ENCODE data around the gene GNAT3. TPM values are rescaled to one million over a fixed set of nuclear protein-coding genes. Genes with fewer than 3 reads are reported as not detected.
A peak's percentile ranks its signal among the peaks of the same experiment; 100 is the strongest.

Gene GNAT3
- total and polyA plus RNA-seq, 2 experiments from 2014 or later = not detected

GRCh38 chr7:80505900-80506500 is 5.9 kb downstream of the GNAT3 start:
- TF ChIP-seq CTCF (IDR thresholded peaks at IDR 0.05; ENCODE audit: poor library complexity) (no peak), EZH2 (IDR thresholded peaks at IDR 0.05; ENCODE audit: borderline replicate concordance) (no peak), EZH2phosphoT487 (IDR thresholded peaks at IDR 0.05; ENCODE audit: low read depth, severe bottlenecking, unreplicated experiment) (no peak)
- Histone ChIP-seq H2AFZ (no peak overlapping the region), H3K27me3 (no peaks in the 10 kb centered on the region), H3K9me3 (ENCODE audit: low read depth) (no peaks in the 10 kb centered on the region), H3K4me1 (ENCODE audit: insufficient read depth) (no peaks in the 10 kb centered on the region), H3K79me2 (no peaks in the 10 kb centered on the region), H3K4me3 (no peak overlapping the region), H3K4me2 (no peak overlapping the region), H3K9me2 (replicated peaks; ENCODE audit: insufficient read depth) (no peaks in the 10 kb centered on the region), H4K20me1 (ENCODE audit: insufficient read depth, poor library complexity, severe bottlenecking) (no peaks in the 10 kb centered on the region), H3K36me3 (replicated peaks; ENCODE audit: insufficient read depth, low read depth) (no peaks in the 10 kb centered on the region), H3K27ac (no peak overlapping the region)
- no peak for DNase-seq (ENCODE audit: low spot score)
- 88% methylated on average over 7 of the region's 7 CpGs for WGBS (ENCODE audit: low lambda C conversion rate, missing lambda C conversion rate)

GRCh38 chr7:80500325-80500724 is 11.5 kb downstream of the GNAT3 start:
- H3K9me2 ChIP-seq (replicated peaks; ENCODE audit: insufficient read depth) = no peaks in the 10 kb centered on the region
- no peaks in the 10 kb centered on the region for H3K9me3 ChIP-seq (ENCODE audit: low read depth)
- H2AFZ ChIP-seq = no peak overlapping the region
- peaks cover 4% of the 10 kb centered on the region for H3K4me1 ChIP-seq (ENCODE audit: insufficient read depth)
- H3K4me3 ChIP-seq = no peak overlapping the region
- H3K36me3 ChIP-seq (replicated peaks; ENCODE audit: insufficient read depth, low read depth) = no peaks in the 10 kb centered on the region
- no peak for DNase-seq (ENCODE audit: low spot score)
- H3K27ac ChIP-seq = no peak overlapping the region
- no peaks in the 10 kb centered on the region for H3K27me3 ChIP-seq
- 97% methylated on average over 1 of the region's 1 CpG for WGBS (ENCODE audit: low lambda C conversion rate, missing lambda C conversion rate)
- H3K79me2 ChIP-seq = no peaks in the 10 kb centered on the region
- H4K20me1 ChIP-seq (ENCODE audit: insufficient read depth, poor library complexity, severe bottlenecking) = no peaks in the 10 kb centered on the region
- TF ChIP-seq EZH2phosphoT487 (IDR thresholded peaks at IDR 0.05; ENCODE audit: low read depth, severe bottlenecking, unreplicated experiment) = no peak
- TF ChIP-seq CTCF (IDR thresholded peaks at IDR 0.05; ENCODE audit: poor library complexity) = no peak
- TF ChIP-seq EZH2 (IDR thresholded peaks at IDR 0.05; ENCODE audit: borderline replicate concordance) = no peak
- no peak overlapping the region for H3K4me2 ChIP-seq

GRCh38 chr7:80499350-80499953 is 12.4 kb downstream of the GNAT3 start:
- H2AFZ ChIP-seq = peak overlapping the region; percentile 15
- peak; percentile 75 for DNase-seq (ENCODE audit: low spot score)

More at GRCh38 chr7:80499350-80499953, 12.4 kb downstream of the GNAT3 start:
- Histone ChIP-seq H3K27ac (peak overlapping the region; percentile 76), H3K4me2 (peak overlapping the region; percentile 7), H3K4me3 (no peak overlapping the region), H3K9me3 (ENCODE audit: low read depth) (no peaks in the 10 kb centered on the region), H4K20me1 (ENCODE audit: insufficient read depth, poor library complexity, severe bottlenecking) (no peaks in the 10 kb centered on the region), H3K79me2 (no peaks in the 10 kb centered on the region), H3K27me3 (no peaks in the 10 kb centered on the region), H3K9me2 (replicated peaks; ENCODE audit: insufficient read depth) (no peaks in the 10 kb centered on the region), H3K36me3 (replicated peaks; ENCODE audit: insufficient read depth, low read depth) (no peaks in the 10 kb centered on the region), H3K4me1 (ENCODE audit: insufficient read depth) (peaks cover 4% of the 10 kb centered on the region)
- WGBS (ENCODE audit: low lambda C conversion rate, missing lambda C conversion rate) = 64% methylated on average over 1 of the region's 1 CpG
- TF ChIP-seq EZH2 (IDR thresholded peaks at IDR 0.05; ENCODE audit: borderline replicate concordance) (no peak), CTCF (IDR thresholded peaks at IDR 0.05; ENCODE audit: poor library complexity) (no peak), EZH2phosphoT487 (IDR thresholded peaks at IDR 0.05; ENCODE audit: low read depth, severe bottlenecking, unreplicated experiment) (no peak)
